Coronary artery (tissue), 2 donors: Measurements from ENCODE around the gene GALNT1.

Experiments
- DNase-seq: peaks from one replicate; pipeline ENCODE4 v3.0.0-alpha.2; 2017; ENCODE audit warnings: low spot score
- H3K27ac ChIP-seq, 2 donors: fragments of 200-600 bp; sonication (generic); one replicate each; pipeline ENCODE4 v1.5.1; 2016 to 2019
- H3K4me3 ChIP-seq: fragments of 200-600 bp; sonication (generic); 2 replicates; pipeline ENCODE4 v1.5.1; 2016; ENCODE audit warnings: mild to moderate bottlenecking, moderate library complexity
- TF ChIP-seq, protein P1 (sequence below): fragments of 200-600 bp; sonication (generic); IDR thresholded peaks from one replicate; pipeline ENCODE4 v1.5.1; 2019; ENCODE audit warnings: antibody characterized with exemption

The GALNT1 gene

GRCh38 chr18:35624146-35624545 lies 42.6 kb downstream of the GALNT1 start:
- H3K4me3 ChIP-seq, result no peak overlapping the region
- H3K27ac ChIP-seq, result no peak overlapping the region
- no peak for DNase-seq
- TF ChIP-seq, protein P1, sequence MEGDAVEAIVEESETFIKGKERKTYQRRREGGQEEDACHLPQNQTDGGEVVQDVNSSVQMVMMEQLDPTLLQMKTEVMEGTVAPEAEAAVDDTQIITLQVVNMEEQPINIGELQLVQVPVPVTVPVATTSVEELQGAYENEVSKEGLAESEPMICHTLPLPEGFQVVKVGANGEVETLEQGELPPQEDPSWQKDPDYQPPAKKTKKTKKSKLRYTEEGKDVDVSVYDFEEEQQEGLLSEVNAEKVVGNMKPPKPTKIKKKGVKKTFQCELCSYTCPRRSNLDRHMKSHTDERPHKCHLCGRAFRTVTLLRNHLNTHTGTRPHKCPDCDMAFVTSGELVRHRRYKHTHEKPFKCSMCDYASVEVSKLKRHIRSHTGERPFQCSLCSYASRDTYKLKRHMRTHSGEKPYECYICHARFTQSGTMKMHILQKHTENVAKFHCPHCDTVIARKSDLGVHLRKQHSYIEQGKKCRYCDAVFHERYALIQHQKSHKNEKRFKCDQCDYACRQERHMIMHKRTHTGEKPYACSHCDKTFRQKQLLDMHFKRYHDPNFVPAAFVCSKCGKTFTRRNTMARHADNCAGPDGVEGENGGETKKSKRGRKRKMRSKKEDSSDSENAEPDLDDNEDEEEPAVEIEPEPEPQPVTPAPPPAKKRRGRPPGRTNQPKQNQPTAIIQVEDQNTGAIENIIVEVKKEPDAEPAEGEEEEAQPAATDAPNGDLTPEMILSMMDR, result no peak

GRCh38 chr18:35625232-35625631 lies 43.7 kb downstream of the GALNT1 start:
- TF ChIP-seq, protein P1, result no peak
- H3K4me3 ChIP-seq, result no peak overlapping the region
- DNase-seq, result no peak
- H3K27ac ChIP-seq, result no peak overlapping the region

GRCh38 chr18:35633761-35634160 lies 52.2 kb downstream of the GALNT1 start:
- Histone ChIP-seq H3K27ac (no peak overlapping the region), H3K4me3 (no peak overlapping the region)
- TF ChIP-seq, protein P1, result no peak
- no peak for DNase-seq

DNA sequence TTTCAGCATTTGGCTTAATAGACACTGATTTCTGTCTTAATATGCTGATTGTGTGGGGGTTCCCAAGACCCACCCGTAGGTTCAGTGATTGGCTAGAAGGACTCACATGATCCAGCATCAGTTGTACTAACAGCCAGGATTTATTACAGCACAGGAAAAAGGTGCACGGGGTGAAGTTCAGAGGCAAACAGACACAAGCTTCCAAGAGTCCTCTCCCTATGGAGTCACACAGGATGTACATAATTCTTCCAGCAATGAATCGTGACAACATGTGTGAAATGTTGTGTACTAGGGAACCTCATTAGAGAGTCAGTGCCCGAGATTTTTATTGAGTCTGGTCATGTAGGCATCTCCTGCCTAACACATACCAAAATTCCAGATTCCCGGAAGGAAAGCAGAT lies 52.8 kb downstream of the GALNT1 start:
- DNase-seq, result no peak
- Histone ChIP-seq H3K27ac (no peak overlapping the region), H3K4me3 (no peak overlapping the region)
- TF ChIP-seq, protein P1, result no peak

GRCh38 chr18:35635170-35635569 lies 53.6 kb downstream of the GALNT1 start:
- no peak overlapping the region for H3K27ac ChIP-seq
- no peak overlapping the region for H3K4me3 ChIP-seq
- TF ChIP-seq, protein P1, result no peak
- DNase-seq, result no peak

DNA sequence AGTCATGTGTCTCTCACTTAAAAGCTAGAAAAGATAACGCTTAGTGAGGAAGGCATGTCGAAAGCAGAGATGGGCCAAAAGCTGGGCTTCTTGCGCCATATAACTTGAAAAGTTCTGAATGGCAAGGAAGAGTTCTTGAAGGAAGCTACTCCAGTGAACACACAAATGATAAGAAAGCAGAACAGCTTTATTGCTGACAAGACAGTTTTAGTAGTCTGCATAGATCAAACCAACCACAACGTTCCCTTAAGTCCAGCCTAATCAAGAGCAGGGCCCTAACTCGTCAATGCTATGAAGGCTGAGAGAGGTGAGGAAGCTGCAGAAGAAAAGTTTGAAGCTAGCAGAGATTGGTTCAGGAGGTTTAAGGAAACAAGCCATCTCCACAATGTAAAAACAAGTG lies 55.7 kb downstream of the GALNT1 start:
- H3K27ac ChIP-seq, result no peak overlapping the region
- TF ChIP-seq, protein P1, result no peak
- DNase-seq, result no peak
- H3K4me3 ChIP-seq, result no peak overlapping the region

GRCh38 chr18:35639296-35639695 lies 57.8 kb downstream of the GALNT1 start:
- TF ChIP-seq, protein P1, result no peak
- DNase-seq, result no peak
- no peak overlapping the region for H3K27ac ChIP-seq
- H3K4me3 ChIP-seq, result no peak overlapping the region
